ENCODE measurements around the gene PPP1R12B.
"Not testable (repeated sequence)": the region's sequence is repeated elsewhere in the genome, so short reads cannot be mapped to it uniquely, and the experiment has no call there.

- TF ChIP-seq POLR2A, CTCF (IDR thresholded peaks at IDR 0.05): not testable (repeated sequence)
These were observed 192.4 kb downstream of the PPP1R12B start for GRCh38 chr1:202540858-202541257.

All from ovary (tissue), 3 donors.